SK-N-MC (cell line): ENCODE data around the gene PLEKHM2.

Source experiments
- EZH2 ChIP-seq: fragments of 200-600 bp; sonication (generic); IDR thresholded peaks from one replicate; pipeline ENCODE4 v1.6.1; 2017; ENCODE audit warnings: antibody characterized with exemption
- POLR2AphosphoS5 ChIP-seq: IDR thresholded peaks from 2 replicates; pipeline ENCODE4 v1.6.1; 2012; ENCODE audit warnings: mild to moderate bottlenecking, low read depth, low read length, borderline replicate concordance

GRCh38 chr1:15748264-15748663, 64.1 kb downstream of the PLEKHM2 start:
- TF ChIP-seq EZH2: no peak
- TF ChIP-seq POLR2AphosphoS5: no peak
